ENCODE results near the gene ERGIC1.

DNA sequence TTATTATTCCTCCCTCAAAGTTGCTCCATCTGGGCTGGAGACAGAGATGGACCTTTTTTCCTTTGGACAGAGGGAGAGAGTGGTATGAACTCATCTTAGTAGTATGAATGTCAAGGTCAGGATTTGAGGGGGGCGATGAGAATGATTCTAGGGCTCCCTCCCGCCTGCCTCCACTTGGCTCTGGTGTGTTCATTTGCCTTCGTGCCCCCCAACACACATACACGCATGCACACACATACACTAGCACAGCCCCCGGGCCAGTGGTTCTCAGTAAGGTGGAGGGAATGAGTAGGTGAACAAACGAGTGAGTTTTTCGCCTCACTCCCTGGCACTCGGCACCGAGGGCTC lies 44.5 kb downstream of the ERGIC1 start:
- TF ChIP-seq, protein P1, sequence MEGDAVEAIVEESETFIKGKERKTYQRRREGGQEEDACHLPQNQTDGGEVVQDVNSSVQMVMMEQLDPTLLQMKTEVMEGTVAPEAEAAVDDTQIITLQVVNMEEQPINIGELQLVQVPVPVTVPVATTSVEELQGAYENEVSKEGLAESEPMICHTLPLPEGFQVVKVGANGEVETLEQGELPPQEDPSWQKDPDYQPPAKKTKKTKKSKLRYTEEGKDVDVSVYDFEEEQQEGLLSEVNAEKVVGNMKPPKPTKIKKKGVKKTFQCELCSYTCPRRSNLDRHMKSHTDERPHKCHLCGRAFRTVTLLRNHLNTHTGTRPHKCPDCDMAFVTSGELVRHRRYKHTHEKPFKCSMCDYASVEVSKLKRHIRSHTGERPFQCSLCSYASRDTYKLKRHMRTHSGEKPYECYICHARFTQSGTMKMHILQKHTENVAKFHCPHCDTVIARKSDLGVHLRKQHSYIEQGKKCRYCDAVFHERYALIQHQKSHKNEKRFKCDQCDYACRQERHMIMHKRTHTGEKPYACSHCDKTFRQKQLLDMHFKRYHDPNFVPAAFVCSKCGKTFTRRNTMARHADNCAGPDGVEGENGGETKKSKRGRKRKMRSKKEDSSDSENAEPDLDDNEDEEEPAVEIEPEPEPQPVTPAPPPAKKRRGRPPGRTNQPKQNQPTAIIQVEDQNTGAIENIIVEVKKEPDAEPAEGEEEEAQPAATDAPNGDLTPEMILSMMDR (IDR thresholded peaks at IDR 0.05), result no peak
- TF ChIP-seq EP300 (IDR thresholded peaks at IDR 0.05), result no peak

Data from stomach (tissue), 4 donors.